GM10266 (cell line): ENCODE measurements around the gene ING2.
"Not testable (repeated sequence)": the region's sequence is repeated elsewhere in the genome, so short reads cannot be mapped to it uniquely, and the experiment has no call there.

ENCODE experiments used
- DNase-seq: peaks from one replicate; pipeline ENCODE4 v3.0.0; 2012; ENCODE audit errors: extremely low spot score
- TF ChIP-seq, protein P1 (sequence below): IDR thresholded peaks from 2 replicates; pipeline ENCODE4 v1.5.1; 2012; ENCODE audit warnings: mild to moderate bottlenecking, low read depth; ENCODE audit not compliant: control insufficient read depth, insufficient read depth; ENCODE audit errors: missing control alignments

The ING2 gene

DNA sequence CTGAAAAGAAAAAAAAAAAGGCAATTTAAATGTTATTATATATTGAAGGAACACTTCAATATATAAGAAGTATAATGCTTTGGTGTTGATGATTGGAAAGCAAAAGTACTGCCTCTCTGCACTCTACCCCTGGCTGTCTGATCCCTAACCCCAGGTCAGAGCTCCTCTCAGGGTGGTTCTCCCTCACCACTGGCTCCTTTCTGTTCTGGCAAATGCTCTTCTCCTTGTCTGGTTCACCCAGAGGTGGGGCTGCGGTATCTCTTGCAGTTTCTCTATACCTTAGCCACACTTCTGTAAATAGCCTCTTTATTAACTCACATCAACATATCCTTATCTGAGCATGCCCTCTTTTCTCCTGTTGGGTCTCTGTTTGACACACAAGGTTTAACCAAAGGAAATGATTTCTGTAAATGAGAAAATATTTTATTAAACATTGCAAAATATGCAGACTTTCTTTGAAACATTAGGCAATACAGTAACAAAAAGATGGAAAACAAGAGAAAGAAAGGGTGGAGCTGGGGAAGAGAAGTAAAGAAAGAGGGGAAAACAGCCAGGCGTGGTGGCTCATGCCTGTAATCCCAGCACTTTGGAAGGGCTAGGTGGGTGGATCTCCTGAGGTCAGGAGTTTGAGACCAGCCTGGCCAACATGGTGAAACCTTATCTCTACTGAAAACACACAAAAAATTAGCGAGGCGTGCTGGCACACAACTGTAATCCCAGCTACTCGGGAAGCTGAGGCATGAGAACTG is 45.7 kb downstream of the ING2 start:
- no peak for DNase-seq
- TF ChIP-seq, protein P1, sequence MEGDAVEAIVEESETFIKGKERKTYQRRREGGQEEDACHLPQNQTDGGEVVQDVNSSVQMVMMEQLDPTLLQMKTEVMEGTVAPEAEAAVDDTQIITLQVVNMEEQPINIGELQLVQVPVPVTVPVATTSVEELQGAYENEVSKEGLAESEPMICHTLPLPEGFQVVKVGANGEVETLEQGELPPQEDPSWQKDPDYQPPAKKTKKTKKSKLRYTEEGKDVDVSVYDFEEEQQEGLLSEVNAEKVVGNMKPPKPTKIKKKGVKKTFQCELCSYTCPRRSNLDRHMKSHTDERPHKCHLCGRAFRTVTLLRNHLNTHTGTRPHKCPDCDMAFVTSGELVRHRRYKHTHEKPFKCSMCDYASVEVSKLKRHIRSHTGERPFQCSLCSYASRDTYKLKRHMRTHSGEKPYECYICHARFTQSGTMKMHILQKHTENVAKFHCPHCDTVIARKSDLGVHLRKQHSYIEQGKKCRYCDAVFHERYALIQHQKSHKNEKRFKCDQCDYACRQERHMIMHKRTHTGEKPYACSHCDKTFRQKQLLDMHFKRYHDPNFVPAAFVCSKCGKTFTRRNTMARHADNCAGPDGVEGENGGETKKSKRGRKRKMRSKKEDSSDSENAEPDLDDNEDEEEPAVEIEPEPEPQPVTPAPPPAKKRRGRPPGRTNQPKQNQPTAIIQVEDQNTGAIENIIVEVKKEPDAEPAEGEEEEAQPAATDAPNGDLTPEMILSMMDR = no peak

DNA sequence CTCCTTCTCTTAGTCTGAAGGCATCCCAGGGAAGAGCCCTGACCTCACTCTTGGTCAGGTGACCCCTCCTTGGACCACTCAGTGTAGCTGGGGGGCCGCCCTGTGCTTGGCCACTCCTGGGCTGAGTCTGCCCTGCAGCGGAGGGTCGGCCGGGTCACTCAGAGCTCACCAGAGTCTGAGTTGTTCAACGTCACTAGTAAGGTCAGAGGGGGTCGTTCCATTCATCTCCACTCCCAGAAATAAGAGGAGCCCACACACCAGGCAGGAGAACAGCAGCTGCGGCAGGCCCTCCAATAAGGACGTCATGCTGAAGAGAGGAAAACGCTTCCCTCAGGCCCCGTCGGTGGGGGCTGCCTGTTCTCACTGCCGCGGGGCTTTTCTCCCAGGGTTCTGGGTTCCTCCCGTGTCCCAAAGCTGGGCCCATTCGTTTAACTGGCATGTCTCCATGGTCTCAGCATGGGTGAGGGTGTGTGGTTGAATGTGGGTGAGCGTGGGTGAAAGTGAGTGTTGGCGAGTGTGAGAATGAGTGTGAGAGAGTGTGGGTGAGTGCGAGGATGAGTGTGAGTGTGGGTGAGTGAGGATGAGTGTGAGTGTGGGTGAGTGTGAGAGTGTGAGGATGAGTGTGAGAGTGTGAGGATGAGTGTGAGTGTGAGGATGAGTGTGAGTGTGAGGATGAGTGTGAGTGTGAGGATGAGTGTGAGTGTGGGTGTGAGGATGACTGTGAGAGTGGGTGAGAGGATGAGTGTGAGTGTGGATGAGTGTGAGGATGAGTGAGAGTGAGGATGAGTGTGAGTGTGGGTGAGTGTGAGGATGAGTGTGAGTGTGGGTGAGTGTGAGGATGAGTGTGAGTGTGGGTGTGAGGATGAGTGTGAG is 47.7 kb downstream of the ING2 start:
- DNase-seq = no peak

DNA sequence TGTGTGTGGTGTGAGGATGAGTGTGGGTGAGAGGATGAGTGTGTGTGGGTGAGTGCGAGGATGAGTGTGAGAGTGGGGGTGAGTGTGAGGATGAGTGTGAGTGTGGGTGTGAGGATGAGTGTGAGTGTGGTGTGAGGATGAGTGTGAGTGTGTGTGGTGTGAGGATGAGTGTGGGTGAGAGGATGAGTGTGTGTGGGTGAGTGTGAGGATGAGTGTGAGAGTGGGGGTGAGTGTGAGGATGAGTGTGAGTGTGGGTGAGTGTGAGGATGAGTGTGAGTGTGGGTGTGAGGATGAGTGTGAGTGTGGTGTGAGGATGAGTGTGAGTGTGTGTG is 48.3 kb downstream of the ING2 start:
- DNase-seq = not testable (repeated sequence)

More for the DNA sequence above, 47.7 kb downstream of the ING2 start:
- TF ChIP-seq, protein P1 = no peak

DNA sequence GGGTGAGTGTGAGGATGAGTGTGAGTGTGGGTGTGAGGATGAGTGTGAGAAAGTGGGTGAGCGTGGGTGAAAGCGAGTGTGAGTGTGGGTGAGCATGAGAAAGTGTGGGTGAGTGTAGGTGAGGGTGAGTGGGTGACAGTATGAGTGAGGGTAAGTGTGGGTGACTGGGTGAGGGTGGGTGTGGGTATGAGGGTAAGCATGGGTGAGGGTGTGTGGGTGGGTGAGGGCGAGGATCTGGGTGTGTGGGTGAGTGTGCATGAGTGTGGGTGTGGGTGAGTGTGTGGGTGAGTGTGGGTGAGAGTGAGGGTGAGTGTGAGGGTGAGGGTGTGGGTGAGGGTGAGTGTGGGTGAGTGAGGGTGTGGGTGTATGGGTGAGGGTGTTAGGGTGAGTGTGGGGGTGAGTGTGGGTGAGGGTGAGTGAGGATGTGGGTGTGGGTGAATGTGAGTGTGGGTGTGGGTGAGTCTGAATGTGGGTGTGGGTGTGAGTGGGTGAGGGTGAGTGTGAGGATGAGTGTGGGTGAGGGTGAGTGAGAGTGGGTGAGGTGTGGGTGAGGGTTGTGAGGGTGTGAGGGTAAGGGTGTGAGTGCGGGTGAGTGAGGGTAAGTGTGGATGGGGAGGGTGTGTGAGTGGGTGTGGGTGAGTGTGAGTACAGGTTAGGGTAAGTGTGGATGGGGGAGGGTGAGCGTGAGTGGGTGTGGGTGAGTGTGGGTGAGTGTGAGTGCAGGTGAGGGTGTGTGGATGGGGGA is 48.9 kb downstream of the ING2 start:
- TF ChIP-seq, protein P1 = no peak
- no peak for DNase-seq

DNA sequence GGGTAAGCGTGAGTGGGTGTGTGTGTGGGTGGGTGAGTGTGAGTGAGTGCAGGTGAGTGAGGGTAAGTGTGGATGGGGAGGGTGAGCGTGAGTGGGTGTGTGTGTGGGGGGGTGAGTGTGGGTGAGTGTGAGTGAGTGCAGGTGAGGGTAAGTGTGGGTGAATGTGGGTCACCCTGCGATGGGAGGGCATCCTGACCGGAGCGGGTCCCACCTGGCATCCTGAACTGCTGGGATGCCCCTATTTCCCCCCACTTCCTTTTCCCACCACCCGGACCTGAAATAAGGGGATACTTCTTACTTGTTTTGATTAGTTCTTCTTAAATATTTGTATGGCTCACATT is 49.5 kb downstream of the ING2 start:
- TF ChIP-seq, protein P1 = no peak
- no peak for DNase-seq

DNA sequence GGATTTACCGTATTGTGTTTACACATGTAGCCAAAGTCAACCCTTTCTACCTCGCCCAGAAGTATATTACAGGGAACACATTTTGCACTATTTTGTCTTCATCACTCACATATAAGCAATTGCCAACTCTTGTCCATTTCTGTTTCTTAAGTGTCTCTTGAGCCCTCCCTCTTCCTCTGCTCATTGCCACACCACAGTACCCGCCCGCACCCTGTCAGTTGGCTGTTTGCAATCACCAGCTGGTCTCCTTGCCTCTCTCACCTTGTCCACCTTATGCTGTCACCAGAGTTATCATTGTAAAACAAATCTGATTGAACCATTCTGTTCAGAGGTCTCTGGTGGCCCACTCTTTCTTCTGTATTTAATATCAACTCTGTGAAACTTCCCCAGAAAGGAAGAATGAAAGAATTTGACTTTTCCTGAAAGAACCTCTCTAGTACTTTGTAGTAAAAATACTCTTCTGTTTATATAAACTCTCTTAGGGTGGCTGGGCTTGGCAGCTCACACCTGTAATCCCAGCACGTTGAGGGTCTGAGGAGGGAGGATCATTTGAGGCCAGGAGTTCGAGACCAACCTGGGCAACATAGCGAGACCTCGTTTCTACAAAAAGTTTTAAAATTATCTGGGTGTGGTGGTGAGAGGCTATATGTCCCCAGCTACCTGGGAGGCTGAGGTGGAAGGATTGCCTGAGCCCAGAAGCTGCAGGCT is 50.2 kb downstream of the ING2 start:
- DNase-seq = no peak
- TF ChIP-seq, protein P1 = no peak

DNA sequence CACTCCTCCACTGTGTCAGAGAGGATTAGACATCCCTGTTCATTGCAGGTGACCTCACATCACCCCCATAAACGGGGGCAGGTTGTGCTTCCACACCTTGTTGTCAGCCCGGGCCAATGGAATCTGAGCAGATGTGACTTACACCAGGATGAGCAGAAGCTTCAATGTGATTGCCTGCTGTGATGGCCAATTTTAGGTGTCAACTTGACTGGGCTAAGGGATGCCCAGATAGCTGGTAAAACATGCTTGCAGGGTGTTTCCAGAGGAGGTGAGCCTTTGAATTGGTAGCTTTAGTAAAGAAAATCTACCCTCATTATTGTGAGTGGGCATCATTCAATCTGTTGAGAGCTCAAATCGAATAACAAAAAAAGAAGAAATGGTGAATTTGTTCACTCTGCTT is 52.1 kb downstream of the ING2 start:
- DNase-seq = no peak
- TF ChIP-seq, protein P1 = no peak
